Ishikawa (cell line): ENCODE measurements around the gene SLAMF7.

ENCODE experiments used
- CEBPB ChIP-seq: IDR thresholded peaks from 2 replicates; pipeline ENCODE4 v1.6.1; 2012
- CREB1 ChIP-seq: IDR thresholded peaks from 2 replicates; pipeline ENCODE4 v1.6.1; 2012; ENCODE audit warnings: low read depth
- EGR1 ChIP-seq: IDR thresholded peaks from 2 replicates; pipeline ENCODE4 v1.6.1; 2012
- EP300 ChIP-seq: IDR thresholded peaks from 2 replicates; pipeline ENCODE4 v1.6.1; 2012; ENCODE audit warnings: borderline replicate concordance
- RAD21 ChIP-seq: IDR thresholded peaks from 2 replicates; pipeline ENCODE4 v1.6.1; 2012; ENCODE audit warnings: low read depth
- TAF1 ChIP-seq: IDR thresholded peaks from 2 replicates; pipeline ENCODE4 v1.6.1; 2012; ENCODE audit warnings: low read depth, mild to moderate bottlenecking
- YY1 ChIP-seq: IDR thresholded peaks from 2 replicates; pipeline ENCODE4 v1.6.1; 2012; ENCODE audit warnings: low read depth
- TF ChIP-seq, protein P1 (sequence below): IDR thresholded peaks from 2 replicates; pipeline ENCODE4 v1.6.1; 2012
- TF ChIP-seq, protein P2 (sequence below): IDR thresholded peaks from 2 replicates; pipeline ENCODE4 v1.6.1; 2012; ENCODE audit warnings: low read depth, mild to moderate bottlenecking

- TF ChIP-seq, protein P1, sequence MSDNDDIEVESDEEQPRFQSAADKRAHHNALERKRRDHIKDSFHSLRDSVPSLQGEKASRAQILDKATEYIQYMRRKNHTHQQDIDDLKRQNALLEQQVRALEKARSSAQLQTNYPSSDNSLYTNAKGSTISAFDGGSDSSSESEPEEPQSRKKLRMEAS = no peak
- no peak for TF ChIP-seq YY1
- no peak for TF ChIP-seq CREB1
- TF ChIP-seq, protein P2, sequence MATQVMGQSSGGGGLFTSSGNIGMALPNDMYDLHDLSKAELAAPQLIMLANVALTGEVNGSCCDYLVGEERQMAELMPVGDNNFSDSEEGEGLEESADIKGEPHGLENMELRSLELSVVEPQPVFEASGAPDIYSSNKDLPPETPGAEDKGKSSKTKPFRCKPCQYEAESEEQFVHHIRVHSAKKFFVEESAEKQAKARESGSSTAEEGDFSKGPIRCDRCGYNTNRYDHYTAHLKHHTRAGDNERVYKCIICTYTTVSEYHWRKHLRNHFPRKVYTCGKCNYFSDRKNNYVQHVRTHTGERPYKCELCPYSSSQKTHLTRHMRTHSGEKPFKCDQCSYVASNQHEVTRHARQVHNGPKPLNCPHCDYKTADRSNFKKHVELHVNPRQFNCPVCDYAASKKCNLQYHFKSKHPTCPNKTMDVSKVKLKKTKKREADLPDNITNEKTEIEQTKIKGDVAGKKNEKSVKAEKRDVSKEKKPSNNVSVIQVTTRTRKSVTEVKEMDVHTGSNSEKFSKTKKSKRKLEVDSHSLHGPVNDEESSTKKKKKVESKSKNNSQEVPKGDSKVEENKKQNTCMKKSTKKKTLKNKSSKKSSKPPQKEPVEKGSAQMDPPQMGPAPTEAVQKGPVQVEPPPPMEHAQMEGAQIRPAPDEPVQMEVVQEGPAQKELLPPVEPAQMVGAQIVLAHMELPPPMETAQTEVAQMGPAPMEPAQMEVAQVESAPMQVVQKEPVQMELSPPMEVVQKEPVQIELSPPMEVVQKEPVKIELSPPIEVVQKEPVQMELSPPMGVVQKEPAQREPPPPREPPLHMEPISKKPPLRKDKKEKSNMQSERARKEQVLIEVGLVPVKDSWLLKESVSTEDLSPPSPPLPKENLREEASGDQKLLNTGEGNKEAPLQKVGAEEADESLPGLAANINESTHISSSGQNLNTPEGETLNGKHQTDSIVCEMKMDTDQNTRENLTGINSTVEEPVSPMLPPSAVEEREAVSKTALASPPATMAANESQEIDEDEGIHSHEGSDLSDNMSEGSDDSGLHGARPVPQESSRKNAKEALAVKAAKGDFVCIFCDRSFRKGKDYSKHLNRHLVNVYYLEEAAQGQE = no peak
- no peak for TF ChIP-seq RAD21
- no peak for TF ChIP-seq CEBPB
- TF ChIP-seq EP300 = no peak
- TF ChIP-seq EGR1 = no peak
- TF ChIP-seq TAF1 = no peak
Measured at GRCh38 chr1:160721473-160721872, 17.6 kb upstream of the SLAMF7 start.
